Measurements from ENCODE around the gene CDH23. TPM values are rescaled to one million over a fixed set of nuclear protein-coding genes. Genes with fewer than 3 reads are reported as not detected.
A peak's percentile ranks its signal among the peaks of the same experiment; 100 is the strongest.

CDH23 gene
- total RNA-seq, 2 donors from 2014 or later: 4.7 to 8.0 TPM

DNA sequence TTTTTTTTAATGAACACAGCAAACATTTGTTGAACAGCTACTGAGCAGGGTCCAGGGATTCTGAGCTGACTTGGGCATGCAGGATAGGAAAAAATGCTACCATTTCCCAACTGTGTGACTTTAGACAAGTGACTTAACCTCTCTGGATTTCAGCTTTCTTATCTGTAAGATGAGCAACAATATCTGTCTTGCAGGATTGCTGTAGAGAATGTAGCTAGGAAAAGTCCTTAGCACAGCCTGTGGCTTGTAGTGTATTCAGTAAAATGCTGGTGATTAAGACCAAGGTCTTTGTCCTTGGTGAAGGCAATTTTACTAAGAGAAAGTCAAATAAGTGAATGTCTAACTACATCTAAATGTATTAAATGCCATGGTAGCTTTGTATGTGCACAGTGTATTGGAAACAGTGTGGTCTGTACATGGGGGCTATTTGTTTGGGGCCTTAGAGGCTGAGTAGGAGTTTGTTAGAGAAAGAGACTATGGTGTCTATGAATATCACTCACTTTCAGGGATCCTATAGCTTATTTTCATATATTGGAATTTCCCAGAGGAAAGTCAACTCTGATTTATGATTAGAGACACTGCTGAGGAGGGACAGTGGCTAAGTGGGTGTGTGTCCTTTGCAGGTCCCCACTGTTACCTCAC is 118.9 kb downstream of the CDH23 start:
- DNase-seq (no peak), ATAC-seq (no peak)
- intact Hi-C loops (cut with DNase I): no loop called here

DNA sequence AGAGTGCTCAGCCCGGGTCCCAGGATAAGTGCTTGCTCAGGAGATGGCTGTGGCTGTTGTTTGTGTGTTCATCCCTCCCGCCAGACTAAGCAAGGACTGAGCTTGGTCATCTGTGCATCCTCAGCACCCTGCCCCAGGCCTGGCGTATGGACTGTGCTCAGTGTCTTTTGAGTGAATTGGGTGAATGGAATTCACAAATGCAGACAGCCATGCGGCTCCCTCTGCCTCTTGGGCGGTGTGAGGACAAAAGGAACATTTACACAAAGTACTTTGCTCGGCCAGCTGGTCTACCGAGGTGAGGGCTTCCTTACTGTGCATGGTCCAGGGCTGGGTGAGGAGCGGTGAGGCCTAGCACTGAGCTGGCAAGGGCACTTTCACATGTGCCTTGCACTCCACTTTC is 120.2 kb downstream of the CDH23 start:
- DNase-seq: no peak
- no peak for ATAC-seq
- intact Hi-C loops (cut with DNase I): no loop called here

- no peak for DNase-seq
- ATAC-seq: no peak
- intact Hi-C loops (cut with DNase I): no loop called here
These were observed 120.8 kb downstream of the CDH23 start for GRCh38 chr10:71517298-71518169.

GRCh38 chr10:71520042-71520441 is 123.3 kb downstream of the CDH23 start:
- DNase-seq: no peak
- intact Hi-C loops (cut with DNase I): no loop called here
- ATAC-seq: no peak

- no peak for ATAC-seq
- intact Hi-C loops (cut with DNase I): no loop called here
- DNase-seq: no peak
These were observed 125.1 kb downstream of the CDH23 start for GRCh38 chr10:71521504-71522441.

DNA sequence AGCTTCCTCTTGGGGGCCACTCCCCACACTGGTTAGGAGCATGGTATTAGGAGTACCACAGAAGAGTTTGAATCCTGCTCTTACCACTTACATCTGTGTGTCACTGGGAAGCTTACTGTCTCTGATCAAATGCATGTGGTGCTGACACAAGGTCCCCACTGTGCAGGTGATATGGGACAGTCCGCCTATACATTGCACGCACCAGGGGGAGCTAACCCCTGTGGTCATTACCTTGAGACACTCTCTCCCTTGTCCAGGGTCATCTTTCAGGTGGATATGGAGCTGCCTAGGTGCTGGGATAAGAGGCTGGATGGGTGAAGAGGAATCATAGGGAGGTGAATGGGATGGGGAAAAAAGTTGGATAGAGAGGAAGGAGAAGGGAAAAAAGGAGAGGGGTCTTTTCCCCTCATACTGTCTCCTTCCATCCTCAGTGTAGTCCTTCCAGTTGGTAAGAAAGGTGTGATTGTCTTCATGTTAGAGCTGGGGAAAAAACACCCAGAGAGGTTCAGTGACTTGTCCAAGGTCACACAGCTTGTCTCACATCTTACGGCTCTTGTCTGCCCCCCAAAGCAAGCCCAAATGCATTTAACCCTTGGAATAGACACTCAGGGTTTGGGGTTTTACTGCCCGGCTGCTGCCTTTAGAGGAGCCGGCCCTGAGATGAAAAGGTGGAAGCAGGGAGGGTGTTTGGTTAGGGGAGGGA is 125.9 kb downstream of the CDH23 start:
- intact Hi-C loops (cut with DNase I): no loop called here
- DNase-seq: no peak
- no peak for ATAC-seq

DNA sequence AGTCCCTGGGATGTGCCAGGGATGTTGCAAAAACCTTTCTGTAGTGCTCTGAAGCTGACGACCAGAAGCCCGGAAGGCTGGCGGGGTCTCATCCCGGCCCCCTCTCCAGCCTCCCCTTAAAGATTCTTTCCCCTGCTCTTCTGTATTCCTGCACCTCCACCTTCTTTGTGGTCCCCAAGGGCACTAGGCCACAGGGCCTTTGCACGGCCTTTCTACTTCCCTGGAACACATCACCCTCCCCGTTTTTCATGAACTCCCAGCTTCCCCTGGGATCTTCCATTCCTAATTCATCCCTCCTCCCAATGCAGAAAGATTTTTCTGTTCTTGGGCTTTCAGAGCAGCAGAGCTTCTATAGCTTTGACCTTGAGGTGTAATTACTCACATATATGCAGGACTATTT is 127.0 kb downstream of the CDH23 start:
- DNase-seq (no peak), ATAC-seq (no peak)
- intact Hi-C loops (cut with DNase I): no loop called here

DNA sequence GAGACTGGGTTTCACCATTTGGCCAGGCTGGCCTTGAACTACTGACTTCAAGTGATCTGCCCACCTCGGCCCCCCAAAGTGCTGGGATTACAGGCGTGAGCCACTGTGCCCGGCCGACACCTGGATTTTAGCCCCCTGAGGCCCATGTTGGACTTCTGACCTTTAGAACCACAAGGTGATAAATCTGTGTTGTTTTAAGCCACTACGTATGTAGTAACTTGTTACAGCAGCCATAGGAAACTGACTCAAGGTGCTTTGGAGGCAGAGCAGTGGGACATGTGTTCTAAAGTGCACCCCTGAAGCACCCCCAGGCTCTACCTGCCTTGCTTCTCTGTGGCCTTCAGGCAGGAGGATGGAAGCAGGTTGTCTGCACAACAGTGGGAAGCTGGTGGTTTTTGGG is 128.4 kb downstream of the CDH23 start:
- ATAC-seq (no peak), DNase-seq (no peak)
- intact Hi-C loops (cut with DNase I): no loop called here

DNA sequence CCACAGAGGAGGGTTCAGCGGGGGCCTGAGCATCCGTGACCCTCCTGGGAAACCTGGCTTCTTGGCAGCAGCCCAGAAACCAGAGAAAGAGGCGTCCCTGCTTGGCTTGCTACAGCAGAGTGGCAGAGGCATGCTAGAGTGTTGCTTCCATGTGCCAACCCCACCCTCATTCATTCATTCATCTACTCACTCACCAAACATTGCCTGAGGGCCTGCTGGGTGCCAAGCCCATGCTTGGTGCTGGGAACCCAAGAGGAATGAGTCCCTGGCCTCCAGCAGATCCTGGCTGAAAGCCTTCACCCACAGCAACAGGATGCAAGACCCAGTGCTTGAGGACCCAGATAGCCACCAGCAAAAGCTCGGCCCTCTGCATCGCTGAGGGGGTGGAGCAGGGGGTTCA is 129.0 kb downstream of the CDH23 start:
- ATAC-seq (no peak), DNase-seq (no peak)
- intact Hi-C loops (cut with DNase I): no loop called here

GRCh38 chr10:71526653-71527052 is 129.9 kb downstream of the CDH23 start:
- intact Hi-C loops (cut with DNase I): no loop called here
- DNase-seq: no peak

GRCh38 chr10:71527135-71527534 is 130.4 kb downstream of the CDH23 start:
- DNase-seq: no peak
- ATAC-seq: no peak
- intact Hi-C loops (cut with DNase I): no loop called here

More at GRCh38 chr10:71526653-71527052, 129.9 kb downstream of the CDH23 start:
- ATAC-seq: no peak

DNA sequence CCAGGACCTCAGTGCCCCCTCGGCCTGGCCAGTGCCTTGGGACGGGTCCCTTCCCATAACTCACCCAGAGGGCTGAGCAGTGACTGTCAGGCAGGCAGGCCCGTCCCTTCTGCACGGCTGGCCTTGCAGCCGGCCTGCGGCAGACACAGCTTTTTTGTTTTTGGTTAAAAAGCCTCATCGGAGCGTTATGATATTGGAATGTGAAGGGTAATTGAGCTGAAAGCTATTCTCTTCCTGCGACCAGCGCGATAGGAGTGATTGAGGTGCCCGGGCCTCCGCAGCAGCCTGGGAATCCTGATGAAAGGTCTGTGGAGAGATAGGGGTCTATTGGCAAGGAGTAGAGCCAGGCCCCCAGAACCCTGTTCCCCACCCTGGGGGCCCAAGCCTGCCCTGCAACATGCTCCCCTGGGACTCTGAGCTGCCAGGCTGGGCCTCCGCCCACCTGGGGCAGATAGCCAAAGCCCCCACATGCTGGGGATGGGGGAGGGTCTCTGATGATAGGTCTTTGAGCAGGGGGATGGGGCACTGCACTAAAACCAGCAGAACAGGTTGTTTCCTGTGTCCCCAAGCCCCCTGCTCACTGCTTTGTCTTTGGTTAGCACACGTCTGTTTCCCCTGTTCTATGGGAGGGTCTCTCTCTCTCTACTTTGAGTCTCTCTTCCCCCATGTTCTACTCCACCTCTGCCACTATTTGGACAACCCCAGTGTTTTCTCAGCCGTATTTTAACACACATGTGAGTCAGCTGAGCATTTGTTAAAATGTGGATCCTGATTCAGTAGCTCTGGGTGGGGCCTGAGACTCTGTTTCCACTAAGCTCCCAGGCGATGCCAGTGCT is 131.9 kb downstream of the CDH23 start:
- intact Hi-C loops (cut with DNase I): no loop called here
- DNase-seq: no peak
- ATAC-seq: no peak

- ATAC-seq: peak in 1 of 2 donors; percentile 50
These were observed 132.6 kb downstream of the CDH23 start for GRCh38 chr10:71529207-71529827.

DNA sequence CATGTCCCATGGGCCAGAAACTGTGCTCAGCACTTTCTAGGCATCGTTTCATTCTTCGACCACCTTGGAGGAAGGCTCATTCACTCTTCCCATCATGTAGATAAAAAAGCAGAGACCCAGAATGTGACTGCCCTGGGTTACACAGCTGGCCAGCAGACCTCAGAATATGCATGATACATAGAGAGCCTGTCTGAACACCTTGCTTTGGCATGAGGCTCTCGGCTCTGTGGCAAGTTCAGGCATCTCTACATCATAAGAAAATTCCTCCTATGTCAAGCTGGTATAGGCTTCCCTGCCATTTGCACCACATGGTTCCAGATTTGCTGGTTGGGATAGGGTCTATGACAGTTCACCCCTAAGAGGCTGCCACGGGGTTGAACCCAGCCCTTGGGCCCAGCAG is 134.1 kb downstream of the CDH23 start:
- DNase-seq (no peak), ATAC-seq (no peak)
- intact Hi-C loops (cut with DNase I): no loop called here

More at GRCh38 chr10:71529207-71529827, 132.6 kb downstream of the CDH23 start:
- DNase-seq: no peak
- intact Hi-C loops (cut with DNase I): no loop called here

DNA sequence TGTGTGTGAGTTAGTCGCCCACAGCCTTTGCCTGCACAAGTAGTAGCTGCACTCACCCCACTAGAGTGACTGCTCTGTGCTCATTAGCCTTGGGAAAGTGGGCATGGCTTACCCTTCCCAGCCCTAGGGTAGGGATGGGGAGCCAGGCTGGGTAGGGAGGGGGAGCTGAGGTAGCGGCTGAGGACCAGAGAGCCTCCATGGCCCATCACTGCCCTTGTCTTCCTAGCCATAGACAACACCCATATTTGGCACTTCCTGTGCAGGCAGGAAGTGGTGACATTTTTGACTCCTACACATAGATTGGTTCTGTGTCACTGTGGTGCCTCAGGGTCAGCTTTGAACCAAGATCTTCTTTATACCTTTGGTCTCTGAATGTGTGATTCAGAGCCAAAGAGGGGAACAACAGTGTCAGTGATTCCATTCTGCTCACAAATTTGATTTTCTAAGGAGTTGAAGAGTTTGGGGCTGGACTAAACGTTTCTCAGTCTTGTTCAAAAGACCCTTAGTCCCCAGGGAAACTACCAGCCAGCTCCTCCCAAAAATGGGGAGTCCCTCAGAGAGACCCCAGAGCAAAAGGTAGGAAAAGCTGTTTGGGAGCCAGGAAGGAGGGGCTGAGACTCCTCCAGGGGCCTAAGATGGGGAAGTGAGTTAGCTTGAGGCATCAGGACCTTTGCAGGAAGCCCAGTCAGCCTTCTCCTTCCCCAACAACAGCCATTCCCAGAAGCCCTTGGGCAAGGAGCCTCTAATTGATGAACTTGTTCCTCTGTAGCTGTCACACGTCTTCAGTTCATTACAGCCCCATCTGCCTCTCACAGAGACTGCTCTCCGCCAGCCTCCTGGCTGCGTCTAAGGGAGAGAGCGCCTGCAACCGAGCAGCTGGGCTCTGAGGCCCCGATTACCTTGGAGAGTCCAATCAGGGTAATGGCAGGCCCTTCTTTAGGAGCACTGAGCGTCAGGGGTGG is 135.0 kb downstream of the CDH23 start:
- no peak for ATAC-seq
- DNase-seq: no peak
- intact Hi-C loops (cut with DNase I): no loop called here

DNA sequence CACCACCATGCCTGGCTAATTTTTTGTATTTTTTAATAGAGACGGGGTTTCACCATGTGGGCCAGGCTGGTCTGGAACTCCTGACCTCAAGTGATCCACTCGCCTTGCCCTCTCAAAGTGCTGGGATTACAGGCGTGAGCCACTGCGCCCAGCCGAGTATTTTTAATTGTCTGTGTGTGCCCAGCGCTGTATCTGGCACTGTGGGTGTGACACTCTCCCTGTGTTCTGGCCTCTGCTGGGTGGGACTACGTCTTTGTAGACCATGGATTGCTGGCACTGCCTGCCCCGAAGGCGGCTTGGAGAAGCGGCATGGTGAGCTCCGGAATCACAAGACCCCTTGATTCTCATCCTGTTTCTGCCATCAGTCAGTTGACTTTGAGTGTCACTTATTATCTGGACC is 136.2 kb downstream of the CDH23 start:
- ATAC-seq: peak; percentile 15 to 17
- no peak for DNase-seq
- intact Hi-C loops (cut with DNase I): no loop called here

DNA sequence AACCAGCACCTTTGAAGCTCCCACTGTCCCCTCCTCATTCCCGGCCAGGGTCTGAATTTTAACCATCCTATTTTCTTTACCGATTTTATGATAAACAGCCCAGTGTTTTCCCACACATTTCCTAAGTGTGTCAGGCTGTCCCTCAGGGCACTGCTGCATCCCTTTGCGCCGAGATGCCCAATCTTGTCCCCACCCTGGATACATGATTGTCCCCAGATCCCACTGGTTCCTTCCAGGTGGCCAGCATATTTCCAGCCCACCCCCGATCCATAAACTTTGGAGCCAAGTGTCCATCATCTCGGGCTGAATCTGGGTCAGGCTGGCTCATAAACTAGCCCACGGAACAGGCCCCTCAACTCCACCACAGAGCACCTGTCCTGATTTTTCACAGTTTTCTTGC is 137.2 kb downstream of the CDH23 start:
- DNase-seq: no peak
- ATAC-seq: no peak
- intact Hi-C loops (cut with DNase I): no loop called here
